Measurements from ENCODE around the gene IL1A.

Gene IL1A

GRCh38 chr2:112789186-112789585 lies 4.9 kb upstream of the IL1A start:
- Mint-ChIP-seq H3K9me3 (ENCODE audit: low read depth) (no peaks in the 10 kb centered on the region), H3K27me3 (peaks cover 2% of the 10 kb centered on the region)

GRCh38 chr2:112788653-112789052 lies 4.4 kb upstream of the IL1A start:
- no peaks in the 10 kb centered on the region for H3K36me3 Mint-ChIP-seq

More at GRCh38 chr2:112789186-112789585, 4.9 kb upstream of the IL1A start:
- Mint-ChIP-seq H3K4me3 (no peak overlapping the region), H3K36me3 (no peaks in the 10 kb centered on the region), H3K4me1 (ENCODE audit: low read depth) (no peaks in the 10 kb centered on the region), H3K27ac (no peak overlapping the region)

GRCh38 chr2:112787729-112788393 lies 3.6 kb upstream of the IL1A start:
- Mint-ChIP-seq H3K9me3 (ENCODE audit: low read depth) (no peaks in the 10 kb centered on the region), H3K27me3 (peaks cover 2% of the 10 kb centered on the region), H3K36me3 (no peaks in the 10 kb centered on the region), H3K4me3 (no peak overlapping the region), H3K4me1 (ENCODE audit: low read depth) (no peaks in the 10 kb centered on the region), H3K27ac (no peak overlapping the region)

More at GRCh38 chr2:112788653-112789052, 4.4 kb upstream of the IL1A start:
- no peak overlapping the region for H3K4me3 Mint-ChIP-seq
- peaks cover 2% of the 10 kb centered on the region for H3K27me3 Mint-ChIP-seq
- H3K4me1 Mint-ChIP-seq (ENCODE audit: low read depth) = no peaks in the 10 kb centered on the region
- H3K27ac Mint-ChIP-seq = no peak overlapping the region
- no peaks in the 10 kb centered on the region for H3K9me3 Mint-ChIP-seq (ENCODE audit: low read depth)

- Mint-ChIP-seq H3K27ac (no peak overlapping the region), H3K4me1 (ENCODE audit: low read depth) (no peaks in the 10 kb centered on the region), H3K36me3 (no peaks in the 10 kb centered on the region), H3K4me3 (no peak overlapping the region), H3K27me3 (peaks cover 5% of the 10 kb centered on the region), H3K9me3 (ENCODE audit: low read depth) (no peaks in the 10 kb centered on the region)
Measured at GRCh38 chr2:112787294-112787693, 3.0 kb upstream of the IL1A start.

- H3K4me3 Mint-ChIP-seq = no peak overlapping the region
- H3K27ac Mint-ChIP-seq = no peak overlapping the region
- H3K9me3 Mint-ChIP-seq (ENCODE audit: low read depth) = no peaks in the 10 kb centered on the region
- H3K4me1 Mint-ChIP-seq (ENCODE audit: low read depth) = no peaks in the 10 kb centered on the region
- H3K27me3 Mint-ChIP-seq = peaks cover 4% of the 10 kb centered on the region
- H3K36me3 Mint-ChIP-seq = no peaks in the 10 kb centered on the region
Measured at GRCh38 chr2:112783187-112783714, 1.0 kb downstream of the IL1A start.

GRCh38 chr2:112782234-112782799 lies 2.0 kb downstream of the IL1A start:
- Mint-ChIP-seq H3K4me1 (ENCODE audit: low read depth) (peaks cover 4% of the 10 kb centered on the region), H3K9me3 (ENCODE audit: low read depth) (no peaks in the 10 kb centered on the region), H3K36me3 (no peaks in the 10 kb centered on the region), H3K27me3 (peaks cover 4% of the 10 kb centered on the region), H3K27ac (no peak overlapping the region), H3K4me3 (no peak overlapping the region)

- peaks cover 13% of the 10 kb centered on the region for H3K4me1 Mint-ChIP-seq (ENCODE audit: low read depth)
- H3K27ac Mint-ChIP-seq = no peak overlapping the region
- no peaks in the 10 kb centered on the region for H3K9me3 Mint-ChIP-seq (ENCODE audit: low read depth)
- H3K36me3 Mint-ChIP-seq = no peaks in the 10 kb centered on the region
- no peak overlapping the region for H3K4me3 Mint-ChIP-seq
- peaks cover 4% of the 10 kb centered on the region for H3K27me3 Mint-ChIP-seq
Measured at GRCh38 chr2:112779598-112779997, 4.7 kb downstream of the IL1A start.

GRCh38 chr2:112777036-112777435 lies 7.3 kb downstream of the IL1A start:
- H3K4me3 Mint-ChIP-seq = no peak overlapping the region
- peaks cover 13% of the 10 kb centered on the region for H3K4me1 Mint-ChIP-seq (ENCODE audit: low read depth)
- H3K27ac Mint-ChIP-seq = no peak overlapping the region
- no peaks in the 10 kb centered on the region for H3K36me3 Mint-ChIP-seq
- peaks cover 2% of the 10 kb centered on the region for H3K27me3 Mint-ChIP-seq
- no peaks in the 10 kb centered on the region for H3K9me3 Mint-ChIP-seq (ENCODE audit: low read depth)

GRCh38 chr2:112776113-112776512 lies 8.2 kb downstream of the IL1A start:
- peaks cover 13% of the 10 kb centered on the region for H3K4me1 Mint-ChIP-seq (ENCODE audit: low read depth)
- no peak overlapping the region for H3K4me3 Mint-ChIP-seq
- no peaks in the 10 kb centered on the region for H3K36me3 Mint-ChIP-seq
- H3K9me3 Mint-ChIP-seq (ENCODE audit: low read depth) = no peaks in the 10 kb centered on the region
- no peak overlapping the region for H3K27ac Mint-ChIP-seq
- H3K27me3 Mint-ChIP-seq = peaks cover 2% of the 10 kb centered on the region

GRCh38 chr2:112774536-112775285 lies 9.6 kb downstream of the IL1A start:
- Mint-ChIP-seq H3K4me1 (ENCODE audit: low read depth) (peaks cover 13% of the 10 kb centered on the region), H3K36me3 (no peaks in the 10 kb centered on the region), H3K27ac (no peak overlapping the region), H3K27me3 (peaks cover 2% of the 10 kb centered on the region), H3K4me3 (no peak overlapping the region), H3K9me3 (ENCODE audit: low read depth) (no peaks in the 10 kb centered on the region)

GRCh38 chr2:112773556-112773955 lies 10.7 kb downstream of the IL1A start:
- H3K9me3 Mint-ChIP-seq (ENCODE audit: low read depth) = no peaks in the 10 kb centered on the region

GRCh38 chr2:112772911-112773475 lies 11.3 kb downstream of the IL1A start:
- H3K4me1 Mint-ChIP-seq (ENCODE audit: low read depth) = peaks cover 16% of the 10 kb centered on the region
- H3K36me3 Mint-ChIP-seq = no peaks in the 10 kb centered on the region
- H3K27me3 Mint-ChIP-seq = no peaks in the 10 kb centered on the region
- H3K4me3 Mint-ChIP-seq = no peak overlapping the region
- H3K27ac Mint-ChIP-seq = no peak overlapping the region
- H3K9me3 Mint-ChIP-seq (ENCODE audit: low read depth) = no peaks in the 10 kb centered on the region

More at GRCh38 chr2:112773556-112773955, 10.7 kb downstream of the IL1A start:
- no peak overlapping the region for H3K4me3 Mint-ChIP-seq
- no peaks in the 10 kb centered on the region for H3K27me3 Mint-ChIP-seq
- no peaks in the 10 kb centered on the region for H3K36me3 Mint-ChIP-seq
- H3K4me1 Mint-ChIP-seq (ENCODE audit: low read depth) = peaks cover 13% of the 10 kb centered on the region
- H3K27ac Mint-ChIP-seq = no peak overlapping the region

- Mint-ChIP-seq H3K36me3 (no peaks in the 10 kb centered on the region), H3K27me3 (no peaks in the 10 kb centered on the region), H3K4me3 (no peak overlapping the region), H3K27ac (no peak overlapping the region), H3K9me3 (ENCODE audit: low read depth) (no peaks in the 10 kb centered on the region), H3K4me1 (ENCODE audit: low read depth) (peaks cover 16% of the 10 kb centered on the region)
Measured at GRCh38 chr2:112772322-112772721, 12.0 kb downstream of the IL1A start.

- no peak overlapping the region for H3K4me3 Mint-ChIP-seq
Measured at GRCh38 chr2:112768432-112768831, 15.9 kb downstream of the IL1A start.

More at GRCh38 chr2:112768432-112768831, 15.9 kb downstream of the IL1A start:
- Mint-ChIP-seq H3K36me3 (no peaks in the 10 kb centered on the region), H3K27ac (no peak overlapping the region), H3K27me3 (no peaks in the 10 kb centered on the region), H3K9me3 (ENCODE audit: low read depth) (no peaks in the 10 kb centered on the region), H3K4me1 (ENCODE audit: low read depth) (peaks cover 15% of the 10 kb centered on the region)

Measured in activated naive CD8-positive, alpha-beta T cell (primary cell).